ENCODE data around the gene MYH15. TPM values are rescaled to one million over a fixed set of nuclear protein-coding genes. Genes with fewer than 3 reads are reported as not detected.

The MYH15 gene
- total RNA-seq, 1 experiment from 2014 or later: 0.09 TPM

DNA sequence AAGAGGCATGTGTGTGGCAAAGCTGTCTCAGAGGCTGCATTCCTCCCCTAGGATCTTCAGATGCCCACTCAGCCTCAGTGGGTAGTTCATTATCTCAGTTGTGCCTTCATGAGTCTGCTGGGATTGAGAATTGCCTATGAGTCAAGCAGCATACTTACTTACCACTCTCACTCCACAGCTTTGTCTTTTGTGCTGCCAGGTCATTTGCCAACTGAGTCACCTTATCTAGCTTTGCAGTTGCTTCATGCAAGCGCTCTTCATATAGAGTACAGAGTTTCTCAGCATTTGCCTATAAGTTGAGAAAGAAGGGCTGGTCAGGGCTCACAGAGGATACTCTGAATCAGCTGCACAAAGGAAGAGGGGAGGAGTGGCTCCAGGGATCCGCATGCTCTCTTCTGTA lies 89.5 kb downstream of the MYH15 start (continued):
- TF ChIP-seq, protein P1, sequence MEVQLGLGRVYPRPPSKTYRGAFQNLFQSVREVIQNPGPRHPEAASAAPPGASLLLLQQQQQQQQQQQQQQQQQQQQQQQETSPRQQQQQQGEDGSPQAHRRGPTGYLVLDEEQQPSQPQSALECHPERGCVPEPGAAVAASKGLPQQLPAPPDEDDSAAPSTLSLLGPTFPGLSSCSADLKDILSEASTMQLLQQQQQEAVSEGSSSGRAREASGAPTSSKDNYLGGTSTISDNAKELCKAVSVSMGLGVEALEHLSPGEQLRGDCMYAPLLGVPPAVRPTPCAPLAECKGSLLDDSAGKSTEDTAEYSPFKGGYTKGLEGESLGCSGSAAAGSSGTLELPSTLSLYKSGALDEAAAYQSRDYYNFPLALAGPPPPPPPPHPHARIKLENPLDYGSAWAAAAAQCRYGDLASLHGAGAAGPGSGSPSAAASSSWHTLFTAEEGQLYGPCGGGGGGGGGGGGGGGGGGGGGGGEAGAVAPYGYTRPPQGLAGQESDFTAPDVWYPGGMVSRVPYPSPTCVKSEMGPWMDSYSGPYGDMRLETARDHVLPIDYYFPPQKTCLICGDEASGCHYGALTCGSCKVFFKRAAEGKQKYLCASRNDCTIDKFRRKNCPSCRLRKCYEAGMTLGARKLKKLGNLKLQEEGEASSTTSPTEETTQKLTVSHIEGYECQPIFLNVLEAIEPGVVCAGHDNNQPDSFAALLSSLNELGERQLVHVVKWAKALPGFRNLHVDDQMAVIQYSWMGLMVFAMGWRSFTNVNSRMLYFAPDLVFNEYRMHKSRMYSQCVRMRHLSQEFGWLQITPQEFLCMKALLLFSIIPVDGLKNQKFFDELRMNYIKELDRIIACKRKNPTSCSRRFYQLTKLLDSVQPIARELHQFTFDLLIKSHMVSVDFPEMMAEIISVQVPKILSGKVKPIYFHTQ (CRISPR knock-in tag; IDR thresholded peaks at IDR 0.05): no peak
- TF ChIP-seq OVOL2 (CRISPR knock-in tag; IDR thresholded peaks at IDR 0.05; ENCODE audit: borderline replicate concordance) (no peak), GABPB1 (CRISPR knock-in tag; IDR thresholded peaks at IDR 0.05) (no peak), ZNF671 (CRISPR knock-in tag; IDR thresholded peaks at IDR 0.05) (no peak), RORB (CRISPR knock-in tag; IDR thresholded peaks at IDR 0.05) (no peak), NR3C1 (CRISPR knock-in tag; conservative IDR thresholded peaks at IDR 0.05; ENCODE audit: low read depth) (no peak)

DNA sequence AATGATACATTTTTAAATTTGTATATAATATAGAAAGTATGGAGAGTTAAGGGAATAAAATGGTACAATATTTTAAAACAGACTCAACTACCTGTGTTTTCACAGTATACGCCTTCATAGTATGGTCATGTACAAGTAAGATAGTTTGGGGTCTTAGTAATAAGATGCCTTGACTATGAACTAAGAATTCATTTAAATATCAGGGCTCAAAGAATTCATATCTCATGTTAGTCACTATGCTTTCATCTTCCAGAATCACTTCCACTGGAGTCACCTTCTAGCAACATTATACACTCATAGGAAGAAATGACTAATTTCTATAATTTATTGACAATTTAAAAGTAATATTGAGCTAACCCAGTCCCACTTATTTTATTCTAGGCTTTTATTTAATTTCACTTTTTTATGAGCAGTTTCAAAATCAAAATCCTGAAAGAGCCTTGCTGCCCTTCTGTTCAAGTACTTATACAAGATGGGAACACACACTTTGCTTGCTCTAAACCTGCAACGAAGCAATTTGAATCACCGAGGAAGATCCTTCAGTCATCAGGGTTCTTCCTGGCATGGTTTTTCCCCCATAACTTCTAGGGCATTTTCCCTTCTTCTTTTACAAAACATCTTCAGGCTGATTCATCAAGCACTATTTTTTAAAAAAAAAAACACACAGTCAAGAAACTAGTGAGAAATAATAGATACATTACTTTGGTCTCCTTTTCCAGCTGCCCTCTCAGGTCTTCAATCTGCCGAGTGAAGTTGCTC lies 94.1 kb downstream of the MYH15 start:
- ChIA-PET CTCF (no interaction called here), POLR2A (no interaction called here)
- Mint-ChIP-seq H3K9me3 (peaks cover 3% of the 10 kb centered on the region; the same call in 1 of the 2 replicates), H3K4me1 (no peaks in the 10 kb centered on the region), H3K4me3 (no peak overlapping the region), H3K36me3 (no peaks in the 10 kb centered on the region), H3K27me3 (ENCODE audit: low read depth) (no peaks in the 10 kb centered on the region; the same call in 1 of the 2 replicates), H3K27ac (no peak overlapping the region)
- DNase-seq (ENCODE audit: low spot score) (no peak), ATAC-seq (no peak)
- TF ChIP-seq GRHL2 (CRISPR knock-in tag; IDR thresholded peaks at IDR 0.05; ENCODE audit: insufficient replicate concordance, severe bottlenecking) (no peak), FOXK1 (CRISPR knock-in tag; IDR thresholded peaks at IDR 0.05) (no peak), NFYB (CRISPR knock-in tag; conservative IDR thresholded peaks at IDR 0.05; ENCODE audit: low read depth) (no peak), NR3C1 (CRISPR knock-in tag; conservative IDR thresholded peaks at IDR 0.05; ENCODE audit: low read depth) (no peak), ZNF416 (CRISPR knock-in tag; IDR thresholded peaks at IDR 0.05) (no peak), SOX15 (CRISPR knock-in tag; IDR thresholded peaks at IDR 0.05) (no peak), TP53 (CRISPR knock-in tag; IDR thresholded peaks at IDR 0.05) (no peak), JAZF1 (CRISPR knock-in tag; IDR thresholded peaks at IDR 0.05) (no peak), PRRX2 (CRISPR knock-in tag; IDR thresholded peaks at IDR 0.05) (no peak), SMAD4 (CRISPR knock-in tag; IDR thresholded peaks at IDR 0.05) (no peak), ZNF671 (CRISPR knock-in tag; IDR thresholded peaks at IDR 0.05) (no peak), TEAD1 (CRISPR knock-in tag; IDR thresholded peaks at IDR 0.05) (no peak), CREB1 (CRISPR knock-in tag; IDR thresholded peaks at IDR 0.05) (no peak), CBFB (CRISPR knock-in tag; IDR thresholded peaks at IDR 0.05; ENCODE audit: low read depth) (no peak)
- TF ChIP-seq, protein P2, sequence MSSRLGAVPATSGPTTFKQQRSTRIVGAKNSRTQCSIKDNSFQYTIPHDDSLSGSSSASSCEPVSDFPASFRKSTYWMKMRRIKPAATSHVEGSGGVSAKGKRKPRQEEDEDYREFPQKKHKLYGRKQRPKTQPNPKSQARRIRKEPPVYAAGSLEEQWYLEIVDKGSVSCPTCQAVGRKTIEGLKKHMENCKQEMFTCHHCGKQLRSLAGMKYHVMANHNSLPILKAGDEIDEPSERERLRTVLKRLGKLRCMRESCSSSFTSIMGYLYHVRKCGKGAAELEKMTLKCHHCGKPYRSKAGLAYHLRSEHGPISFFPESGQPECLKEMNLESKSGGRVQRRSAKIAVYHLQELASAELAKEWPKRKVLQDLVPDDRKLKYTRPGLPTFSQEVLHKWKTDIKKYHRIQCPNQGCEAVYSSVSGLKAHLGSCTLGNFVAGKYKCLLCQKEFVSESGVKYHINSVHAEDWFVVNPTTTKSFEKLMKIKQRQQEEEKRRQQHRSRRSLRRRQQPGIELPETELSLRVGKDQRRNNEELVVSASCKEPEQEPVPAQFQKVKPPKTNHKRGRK (CRISPR knock-in tag; IDR thresholded peaks at IDR 0.05; ENCODE audit: borderline replicate concordance): no peak
- TF ChIP-seq, protein P3, sequence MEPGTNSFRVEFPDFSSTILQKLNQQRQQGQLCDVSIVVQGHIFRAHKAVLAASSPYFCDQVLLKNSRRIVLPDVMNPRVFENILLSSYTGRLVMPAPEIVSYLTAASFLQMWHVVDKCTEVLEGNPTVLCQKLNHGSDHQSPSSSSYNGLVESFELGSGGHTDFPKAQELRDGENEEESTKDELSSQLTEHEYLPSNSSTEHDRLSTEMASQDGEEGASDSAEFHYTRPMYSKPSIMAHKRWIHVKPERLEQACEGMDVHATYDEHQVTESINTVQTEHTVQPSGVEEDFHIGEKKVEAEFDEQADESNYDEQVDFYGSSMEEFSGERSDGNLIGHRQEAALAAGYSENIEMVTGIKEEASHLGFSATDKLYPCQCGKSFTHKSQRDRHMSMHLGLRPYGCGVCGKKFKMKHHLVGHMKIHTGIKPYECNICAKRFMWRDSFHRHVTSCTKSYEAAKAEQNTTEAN (CRISPR knock-in tag; IDR thresholded peaks at IDR 0.05): no peak
- TF ChIP-seq, protein P4, sequence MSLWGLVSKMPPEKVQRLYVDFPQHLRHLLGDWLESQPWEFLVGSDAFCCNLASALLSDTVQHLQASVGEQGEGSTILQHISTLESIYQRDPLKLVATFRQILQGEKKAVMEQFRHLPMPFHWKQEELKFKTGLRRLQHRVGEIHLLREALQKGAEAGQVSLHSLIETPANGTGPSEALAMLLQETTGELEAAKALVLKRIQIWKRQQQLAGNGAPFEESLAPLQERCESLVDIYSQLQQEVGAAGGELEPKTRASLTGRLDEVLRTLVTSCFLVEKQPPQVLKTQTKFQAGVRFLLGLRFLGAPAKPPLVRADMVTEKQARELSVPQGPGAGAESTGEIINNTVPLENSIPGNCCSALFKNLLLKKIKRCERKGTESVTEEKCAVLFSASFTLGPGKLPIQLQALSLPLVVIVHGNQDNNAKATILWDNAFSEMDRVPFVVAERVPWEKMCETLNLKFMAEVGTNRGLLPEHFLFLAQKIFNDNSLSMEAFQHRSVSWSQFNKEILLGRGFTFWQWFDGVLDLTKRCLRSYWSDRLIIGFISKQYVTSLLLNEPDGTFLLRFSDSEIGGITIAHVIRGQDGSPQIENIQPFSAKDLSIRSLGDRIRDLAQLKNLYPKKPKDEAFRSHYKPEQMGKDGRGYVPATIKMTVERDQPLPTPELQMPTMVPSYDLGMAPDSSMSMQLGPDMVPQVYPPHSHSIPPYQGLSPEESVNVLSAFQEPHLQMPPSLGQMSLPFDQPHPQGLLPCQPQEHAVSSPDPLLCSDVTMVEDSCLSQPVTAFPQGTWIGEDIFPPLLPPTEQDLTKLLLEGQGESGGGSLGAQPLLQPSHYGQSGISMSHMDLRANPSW (CRISPR knock-in tag; conservative IDR thresholded peaks at IDR 0.05; ENCODE audit: low read depth): no peak
- TF ChIP-seq, protein P5, sequence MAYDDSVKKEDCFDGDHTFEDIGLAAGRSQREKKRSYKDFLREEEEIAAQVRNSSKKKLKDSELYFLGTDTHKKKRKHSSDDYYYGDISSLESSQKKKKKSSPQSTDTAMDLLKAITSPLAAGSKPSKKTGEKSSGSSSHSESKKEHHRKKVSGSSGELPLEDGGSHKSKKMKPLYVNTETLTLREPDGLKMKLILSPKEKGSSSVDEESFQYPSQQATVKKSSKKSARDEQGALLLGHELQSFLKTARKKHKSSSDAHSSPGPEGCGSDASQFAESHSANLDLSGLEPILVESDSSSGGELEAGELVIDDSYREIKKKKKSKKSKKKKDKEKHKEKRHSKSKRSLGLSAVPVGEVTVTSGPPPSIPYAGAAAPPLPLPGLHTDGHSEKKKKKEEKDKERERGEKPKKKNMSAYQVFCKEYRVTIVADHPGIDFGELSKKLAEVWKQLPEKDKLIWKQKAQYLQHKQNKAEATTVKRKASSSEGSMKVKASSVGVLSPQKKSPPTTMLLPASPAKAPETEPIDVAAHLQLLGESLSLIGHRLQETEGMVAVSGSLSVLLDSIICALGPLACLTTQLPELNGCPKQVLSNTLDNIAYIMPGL (CRISPR knock-in tag; IDR thresholded peaks at IDR 0.05): no peak
